Fibroblast of peridontal ligament (primary cell): Measurements from ENCODE around the gene CBX1.
"Not testable (repeated sequence)": the region's sequence is repeated elsewhere in the genome, so short reads cannot be mapped to it uniquely, and the experiment has no call there.

ENCODE experiments used
- DNase-seq: peaks from one replicate; pipeline ENCODE4 v3.0.0-alpha.2; 2010; ENCODE audit errors: extremely low read depth

CBX1 gene

GRCh38 chr17:48051706-48052486, 49.4 kb downstream of the CBX1 start:
- peak; percentile 85 for DNase-seq

- no peak for DNase-seq
Observed at GRCh38 chr17:48051283-48051682, 50.0 kb downstream of the CBX1 start.

GRCh38 chr17:48048384-48049126, 52.7 kb downstream of the CBX1 start:
- DNase-seq = peak; percentile 83

- DNase-seq = peak; percentile 99
Observed at GRCh38 chr17:48047741-48048383, 53.4 kb downstream of the CBX1 start, which contains the start of gene NFE2L1. Gene NFE2L1 (plus strand): TSS chr17:48048359. CDS start chr17:48051119, 2,760 bp downstream.

GRCh38 chr17:48047113-48047740, 54.1 kb downstream of the CBX1 start:
- DNase-seq = no peak

GRCh38 chr17:48046296-48046695, 55.0 kb downstream of the CBX1 start:
- no peak for DNase-seq

GRCh38 chr17:48045316-48046001, 55.8 kb downstream of the CBX1 start:
- DNase-seq = peak; percentile 49

- no peak for DNase-seq
Observed at GRCh38 chr17:48044851-48045250, 56.4 kb downstream of the CBX1 start.

GRCh38 chr17:48043176-48043575, 58.1 kb downstream of the CBX1 start:
- DNase-seq = no peak

- DNase-seq = no peak
Observed at GRCh38 chr17:48038687-48039086, 62.6 kb downstream of the CBX1 start.

- DNase-seq = no peak
Observed at GRCh38 chr17:48037838-48038323, 63.4 kb downstream of the CBX1 start.

- peak; percentile 58 for DNase-seq
Observed at GRCh38 chr17:48037036-48037837, 64.0 kb downstream of the CBX1 start, which contains the start of gene COPZ2. Gene COPZ2 (minus strand): TSS chr17:48037797. CDS start chr17:48037777, 20 bp downstream.

- no peak for DNase-seq
Observed at GRCh38 chr17:48036693-48037035, 64.6 kb downstream of the CBX1 start.

GRCh38 chr17:48034734-48035133, 66.5 kb downstream of the CBX1 start:
- not testable (repeated sequence) for DNase-seq

GRCh38 chr17:48031966-48032365, 69.3 kb downstream of the CBX1 start:
- no peak for DNase-seq

- DNase-seq = no peak
Observed at GRCh38 chr17:48030531-48030930, 70.7 kb downstream of the CBX1 start.

- DNase-seq = no peak
Observed at GRCh38 chr17:48028736-48029135, 72.5 kb downstream of the CBX1 start.

GRCh38 chr17:48027322-48027981, 73.8 kb downstream of the CBX1 start:
- no peak for DNase-seq

- peak; percentile 89 for DNase-seq
Observed at GRCh38 chr17:48026502-48027321, 74.6 kb downstream of the CBX1 start.
